Upper lobe of left lung (tissue), 4 donors: Measurements from ENCODE around the gene CDHR2.

Experiments used
- EP300 ChIP-seq, 4 donors: sonication (generic); formaldehyde crosslinking; IDR thresholded peaks; one replicate each; pipeline ENCODE4 v1.5.1; 2017; ENCODE audit warnings: antibody characterized with exemption in 4 of 4, control low read depth in 2 of 4
- POLR2A ChIP-seq, 4 donors: fragments of 450-650 bp; IDR thresholded peaks; one replicate each; pipeline ENCODE4 v1.5.1; 2016 to 2017; ENCODE audit warnings: antibody characterized with exemption in 4 of 4, mild to moderate bottlenecking in 2 of 4
- TF ChIP-seq, protein P1 (sequence below), 6 experiments: fragments of 450-650 bp in 4 of 6; fragments of 200-600 bp in 2 of 6; sonication (generic) in 2 of 6; IDR thresholded peaks; one replicate each; pipeline ENCODE4 v1.5.1; 2016 to 2019; ENCODE audit warnings: antibody characterized with exemption in 6 of 6

DNA sequence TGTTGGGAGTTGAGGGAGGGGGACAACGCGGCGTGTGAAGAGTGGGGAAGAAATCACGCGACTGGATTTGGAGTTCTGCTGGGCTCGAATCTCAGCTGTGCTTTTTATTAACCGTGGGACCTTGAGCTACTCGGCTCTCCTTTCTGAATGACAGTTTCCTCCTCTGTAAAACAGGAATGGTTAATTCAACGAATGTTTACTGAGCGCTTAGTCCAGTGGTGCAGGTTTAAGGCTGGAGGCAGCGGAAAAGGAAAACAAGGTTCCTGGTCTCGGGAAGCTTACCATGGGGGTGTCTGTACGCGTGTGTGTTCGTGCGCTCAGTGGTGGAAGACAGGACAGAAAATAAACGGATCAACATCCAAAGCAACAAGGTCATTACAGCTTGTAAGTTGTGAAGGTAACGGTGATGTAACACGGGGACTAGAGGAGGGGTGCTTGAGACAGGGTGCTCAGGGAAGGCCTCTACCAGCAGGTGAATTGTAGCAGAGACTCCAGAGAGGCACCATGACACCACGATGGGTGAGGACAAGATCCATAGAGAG lies 81.6 kb downstream of the CDHR2 start:
- TF ChIP-seq POLR2A (IDR thresholded peaks at IDR 0.05), result no peak
- TF ChIP-seq, protein P1, sequence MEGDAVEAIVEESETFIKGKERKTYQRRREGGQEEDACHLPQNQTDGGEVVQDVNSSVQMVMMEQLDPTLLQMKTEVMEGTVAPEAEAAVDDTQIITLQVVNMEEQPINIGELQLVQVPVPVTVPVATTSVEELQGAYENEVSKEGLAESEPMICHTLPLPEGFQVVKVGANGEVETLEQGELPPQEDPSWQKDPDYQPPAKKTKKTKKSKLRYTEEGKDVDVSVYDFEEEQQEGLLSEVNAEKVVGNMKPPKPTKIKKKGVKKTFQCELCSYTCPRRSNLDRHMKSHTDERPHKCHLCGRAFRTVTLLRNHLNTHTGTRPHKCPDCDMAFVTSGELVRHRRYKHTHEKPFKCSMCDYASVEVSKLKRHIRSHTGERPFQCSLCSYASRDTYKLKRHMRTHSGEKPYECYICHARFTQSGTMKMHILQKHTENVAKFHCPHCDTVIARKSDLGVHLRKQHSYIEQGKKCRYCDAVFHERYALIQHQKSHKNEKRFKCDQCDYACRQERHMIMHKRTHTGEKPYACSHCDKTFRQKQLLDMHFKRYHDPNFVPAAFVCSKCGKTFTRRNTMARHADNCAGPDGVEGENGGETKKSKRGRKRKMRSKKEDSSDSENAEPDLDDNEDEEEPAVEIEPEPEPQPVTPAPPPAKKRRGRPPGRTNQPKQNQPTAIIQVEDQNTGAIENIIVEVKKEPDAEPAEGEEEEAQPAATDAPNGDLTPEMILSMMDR (IDR thresholded peaks at IDR 0.05), result no peak
- no peak for TF ChIP-seq EP300 (IDR thresholded peaks at IDR 0.05)
